B cell (primary cell): ENCODE results near the gene KIF13A. TPM values are rescaled to one million over a fixed set of nuclear protein-coding genes. Genes with fewer than 3 reads are reported as not detected.

Experiments
- ATAC-seq: fragments of 200-7000 bp; cut with Tn5 transposase; one replicate; pipeline ENCODE4 v1.10.0; 2021; ENCODE audit warnings: low read depth, mild to moderate bottlenecking, moderate number of reproducible peaks, moderate library complexity
- CTCF ChIA-PET: fragments of 350-600 bp; sonication (Branson Sonifier 250); formaldehyde crosslinking; loops from one replicate; lab custom pipeline; 2021; ENCODE audit warnings: antibody characterized with exemption, inconsistent platforms; lab: Charles Lee
- POLR2A ChIA-PET: fragments of 350-600 bp; sonication (Branson Sonifier 250); formaldehyde crosslinking; loops from one replicate; lab custom pipeline; 2021; ENCODE audit warnings: antibody characterized with exemption; lab: Charles Lee
- DNase-seq: peaks from one replicate; pipeline ENCODE4 v3.0.0; 2013
- H2AFZ ChIP-seq: 2 replicates; pipeline ENCODE4 v1.6.1; 2012; ENCODE audit warnings: mild to moderate bottlenecking, low read depth, low read length; ENCODE audit not compliant: insufficient read depth, poor library complexity, severe bottlenecking
- H3K27ac ChIP-seq, 2 donors: 1 replicate in 1 of 2; 2 replicates in 1 of 2; pipeline ENCODE4 v1.5.1; 2012 to 2013; ENCODE audit warnings: low read length in 2 of 2, mild to moderate bottlenecking in 2 of 2, moderate library complexity in 1 of 2
- H3K27me3 ChIP-seq, 4 experiments: fragments of 200-600 bp in 1 of 4; sonication (generic) in 1 of 4; replicated peaks in 1 of 4; 1 replicate in 2 of 4; 2 replicates in 2 of 4; pipeline versions ENCODE4 v1.6.1 to v1.7.0; 2013 to 2016; ENCODE audit warnings: low read length in 3 of 4, mild to moderate bottlenecking in 2 of 4, mixed read lengths in 1 of 4, moderate library complexity in 1 of 4; ENCODE audit not compliant: insufficient read depth in 4 of 4, control insufficient read depth in 3 of 4; ENCODE audit errors: control extremely low read depth in 1 of 4
- H3K36me3 ChIP-seq, 2 experiments: replicated peaks in 1 of 2; 1 replicate in 1 of 2; 2 replicates in 1 of 2; pipeline versions ENCODE4 v1.6.1 to v1.7.1; 2013; ENCODE audit warnings: low read length in 1 of 2; ENCODE audit not compliant: insufficient read depth in 2 of 2, control insufficient read depth in 1 of 2; ENCODE audit errors: control extremely low read depth in 1 of 2, extremely low read depth in 1 of 2
- H3K4me1 ChIP-seq, 2 donors: fragments of 200-600 bp in 1 of 2; sonication (generic) in 1 of 2; 1 replicate in 1 of 2; 2 replicates in 1 of 2; pipeline versions ENCODE4 v1.5.1 to v1.6.1; 2013 to 2017; ENCODE audit warnings: low read length in 2 of 2; ENCODE audit not compliant: control insufficient read depth in 2 of 2, insufficient read depth in 2 of 2
- H3K4me2 ChIP-seq: replicated peaks from 2 replicates; pipeline ENCODE3; 2012; ENCODE audit warnings: mild to moderate bottlenecking, low read depth, low read length; ENCODE audit not compliant: poor library complexity, severe bottlenecking
- H3K4me3 ChIP-seq, 5 experiments: fragments of 200-600 bp in 1 of 5; sonication (generic) in 1 of 5; 1 replicate in 3 of 5; 2 replicates in 2 of 5; pipeline versions ENCODE4 v1.5.1 to v1.7.0; 2011 to 2016; ENCODE audit warnings: low read length in 4 of 5, mild to moderate bottlenecking in 4 of 5, low read depth in 2 of 5, control low read depth in 1 of 5, moderate library complexity in 1 of 5; ENCODE audit not compliant: insufficient read depth in 1 of 5; ENCODE audit errors: control extremely low read depth in 1 of 5, extremely low read depth in 1 of 5
- H3K79me2 ChIP-seq: fragments of 200-600 bp; sonication (generic); one replicate; pipeline ENCODE4 v1.6.0; 2016; ENCODE audit warnings: low read length; ENCODE audit not compliant: control insufficient read depth, insufficient read depth
- H3K9ac ChIP-seq: fragments of 200-600 bp; sonication (generic); 2 replicates; pipeline ENCODE4 v1.6.1; 2017; ENCODE audit warnings: mild to moderate bottlenecking, low read length, moderate library complexity
- H3K9me3 ChIP-seq, 3 donors: one replicate each; pipeline versions ENCODE4 v1.6.1 to v1.7.1; 2013; ENCODE audit warnings: low read length in 2 of 3; ENCODE audit not compliant: control insufficient read depth in 2 of 3, insufficient read depth in 1 of 3; ENCODE audit errors: control extremely low read depth in 1 of 3
- H4K20me1 ChIP-seq: 2 replicates; pipeline ENCODE4 v1.6.0; 2012; ENCODE audit warnings: mild to moderate bottlenecking, low read length; ENCODE audit not compliant: insufficient read depth, control insufficient read depth, poor library complexity, severe bottlenecking
- H3K27ac Mint-ChIP-seq: one replicate; pipeline ENCODE4 v1.8.0; 2021; ENCODE audit warnings: mixed read lengths
- H3K27me3 Mint-ChIP-seq: one replicate; pipeline ENCODE4 v1.8.0; 2021; ENCODE audit warnings: mixed read lengths
- H3K4me1 Mint-ChIP-seq: one replicate; pipeline ENCODE4 v1.8.0; 2021; ENCODE audit warnings: mixed read lengths
- H3K4me3 Mint-ChIP-seq: one replicate; pipeline ENCODE4 v1.8.0; 2021; ENCODE audit warnings: mixed read lengths
- H3K9me3 Mint-ChIP-seq: one replicate; pipeline ENCODE4 v1.8.0; 2022; ENCODE audit warnings: mixed read lengths; ENCODE audit not compliant: insufficient read depth
- CTCF ChIP-seq: fragments of 200-600 bp; IDR thresholded peaks from one replicate; pipeline ENCODE4 v1.8.0; 2022; ENCODE audit warnings: antibody characterized with exemption, mild to moderate bottlenecking
- EZH2 ChIP-seq: IDR thresholded peaks from 2 replicates; pipeline ENCODE4 v1.6.1; 2012; ENCODE audit warnings: borderline replicate concordance, low read depth, mild to moderate bottlenecking, moderate library complexity, low read length; ENCODE audit not compliant: insufficient read depth, poor library complexity, severe bottlenecking
- WGBS: methylation state at CpG from one replicate; pipeline ENCODE4 v1.1.5; 2013; ENCODE audit warnings: missing lambda C conversion rate; ENCODE audit not compliant: insufficient coverage; 5-methylcytosine and 5-hydroxymethylcytosine counted together
- intact Hi-C: fragments of 100-400 bp; cut with micrococcal nuclease; formaldehyde crosslinking; loops from one replicate; pipeline ENCODE4 v1.10.0; 2022
- polyA plus RNA-seq: library from polyadenylated mRNA; depleted of rRNA; stranded (reverse); fragments of >200 nt; gene quantifications from 2 replicates; pipeline ENCODE4 v1.2.3, GENCODE V29; 2012
- total RNA-seq, 2 donors: library from RNA; stranded (reverse); fragments of 120-200 nt in 1 of 2; gene quantifications; 1 replicate in 1 of 2; 2 replicates in 1 of 2; pipeline versions ENCODE4 v1.2.3 to v1.2.4, GENCODE V29; 2013 to 2022

KIF13A gene
- total and polyA plus RNA-seq, 2 donors (not counting 1 experiment from before 2014, with no cell fraction given) = 2.1 to 23.4 TPM

- H3K79me2 ChIP-seq = no peaks in the 10 kb centered on the region
- intact Hi-C loops = no loop called here
- no peak overlapping the region for H3K9ac ChIP-seq
- Mint-ChIP-seq H3K4me3 (no peak overlapping the region), H3K4me1 (peaks cover 4% of the 10 kb centered on the region), H3K9me3 (no peaks in the 10 kb centered on the region), H3K27me3 (peaks cover 29% of the 10 kb centered on the region), H3K27ac (no peak overlapping the region)
- H3K4me2 ChIP-seq = no peak overlapping the region
- peaks cover 0 to 20% (median 4%) of the 10 kb centered on the region in 4 experiments for H3K27me3 ChIP-seq
- H4K20me1 ChIP-seq = no peaks in the 10 kb centered on the region
- no peaks in the 10 kb centered on the region for H3K36me3 ChIP-seq
- H3K27ac ChIP-seq = no peak overlapping the region
- H3K4me1 ChIP-seq = peaks cover 0 to 5% of the 10 kb centered on the region in 2 donors
- TF ChIP-seq CTCF (no peak), EZH2 (no peak)
- no peak for ATAC-seq
- H2AFZ ChIP-seq = no peak overlapping the region
- H3K9me3 ChIP-seq = no peaks in the 10 kb centered on the region
- no peak for DNase-seq
- POLR2A ChIA-PET = no interaction called here
- no CpG with 5 or more reads among the region's 4 CpGs for WGBS
- no peak overlapping the region for H3K4me3 ChIP-seq
- CTCF ChIA-PET = no interaction called here
Measured at GRCh38 chr6:17995414-17995813, 8.0 kb upstream of the KIF13A start.

- Mint-ChIP-seq H3K27ac (no peak overlapping the region), H3K4me1 (peaks cover 9% of the 10 kb centered on the region), H3K27me3 (peaks cover 28% of the 10 kb centered on the region), H3K4me3 (no peak overlapping the region), H3K9me3 (no peaks in the 10 kb centered on the region)
- Histone ChIP-seq H4K20me1 (no peaks in the 10 kb centered on the region), H3K4me1 (peaks cover 2 to 8% of the 10 kb centered on the region in 2 donors), H2AFZ (no peak overlapping the region), H3K36me3 (no peaks in the 10 kb centered on the region), H3K4me3 (no peak overlapping the region), H3K4me2 (no peak overlapping the region), H3K79me2 (no peaks in the 10 kb centered on the region), H3K9me3 (no peaks in the 10 kb centered on the region), H3K27me3 (peaks cover 0 to 25% (median 6%) of the 10 kb centered on the region in 4 experiments), H3K9ac (no peak overlapping the region), H3K27ac (no peak overlapping the region)
- 80% methylated on average over 1 of the region's 2 CpGs for WGBS
- intact Hi-C loops = no loop called here
- ChIA-PET POLR2A (no interaction called here), CTCF (no interaction called here)
- ATAC-seq (no peak), DNase-seq (no peak)
- TF ChIP-seq CTCF (no peak), EZH2 (no peak)
Measured at GRCh38 chr6:17994019-17994418, 6.6 kb upstream of the KIF13A start.
